Subcutaneous adipose tissue (tissue), 4 donors: ENCODE measurements around the gene ZNF273. TPM values are rescaled to one million over a fixed set of nuclear protein-coding genes. Genes with fewer than 3 reads are reported as not detected.

ENCODE experiments used
- total RNA-seq, 4 donors: library from RNA; depleted of rRNA; stranded (reverse); fragments of >200 nt; gene quantifications; one replicate each; pipeline ENCODE4 v1.1.0, GENCODE V29; 2016
- TF ChIP-seq, protein P1 (sequence below): fragments of 450-650 bp; IDR thresholded peaks from one replicate; pipeline ENCODE4 v1.5.1; 2016; ENCODE audit warnings: low read depth, mild to moderate bottlenecking, control low read depth, antibody characterized with exemption, moderate library complexity

Gene ZNF273
- total RNA-seq, 4 donors from 2014 or later, result 4.4 to 8.1 (median 6.8) TPM

DNA sequence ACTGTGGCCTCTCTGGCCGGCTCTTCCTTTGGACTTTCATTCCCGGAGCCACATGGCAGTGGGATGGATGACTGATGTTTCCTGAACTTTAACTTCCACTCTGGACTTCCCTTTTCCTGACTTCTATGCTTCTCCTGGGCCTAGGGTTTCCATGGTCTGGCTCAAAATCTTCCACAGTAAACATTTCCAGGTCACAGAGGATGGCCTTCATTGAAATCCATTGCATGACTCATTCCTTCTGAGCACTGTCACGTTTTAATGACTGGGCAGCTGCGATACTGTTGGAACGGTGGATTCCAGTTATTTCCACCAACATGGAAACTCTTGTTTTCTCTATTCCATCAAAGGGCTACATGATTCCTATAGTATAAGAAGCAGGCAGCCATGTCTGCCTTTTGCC, 24.4 kb upstream of the ZNF273 start:
- TF ChIP-seq, protein P1, sequence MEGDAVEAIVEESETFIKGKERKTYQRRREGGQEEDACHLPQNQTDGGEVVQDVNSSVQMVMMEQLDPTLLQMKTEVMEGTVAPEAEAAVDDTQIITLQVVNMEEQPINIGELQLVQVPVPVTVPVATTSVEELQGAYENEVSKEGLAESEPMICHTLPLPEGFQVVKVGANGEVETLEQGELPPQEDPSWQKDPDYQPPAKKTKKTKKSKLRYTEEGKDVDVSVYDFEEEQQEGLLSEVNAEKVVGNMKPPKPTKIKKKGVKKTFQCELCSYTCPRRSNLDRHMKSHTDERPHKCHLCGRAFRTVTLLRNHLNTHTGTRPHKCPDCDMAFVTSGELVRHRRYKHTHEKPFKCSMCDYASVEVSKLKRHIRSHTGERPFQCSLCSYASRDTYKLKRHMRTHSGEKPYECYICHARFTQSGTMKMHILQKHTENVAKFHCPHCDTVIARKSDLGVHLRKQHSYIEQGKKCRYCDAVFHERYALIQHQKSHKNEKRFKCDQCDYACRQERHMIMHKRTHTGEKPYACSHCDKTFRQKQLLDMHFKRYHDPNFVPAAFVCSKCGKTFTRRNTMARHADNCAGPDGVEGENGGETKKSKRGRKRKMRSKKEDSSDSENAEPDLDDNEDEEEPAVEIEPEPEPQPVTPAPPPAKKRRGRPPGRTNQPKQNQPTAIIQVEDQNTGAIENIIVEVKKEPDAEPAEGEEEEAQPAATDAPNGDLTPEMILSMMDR, result no peak

DNA sequence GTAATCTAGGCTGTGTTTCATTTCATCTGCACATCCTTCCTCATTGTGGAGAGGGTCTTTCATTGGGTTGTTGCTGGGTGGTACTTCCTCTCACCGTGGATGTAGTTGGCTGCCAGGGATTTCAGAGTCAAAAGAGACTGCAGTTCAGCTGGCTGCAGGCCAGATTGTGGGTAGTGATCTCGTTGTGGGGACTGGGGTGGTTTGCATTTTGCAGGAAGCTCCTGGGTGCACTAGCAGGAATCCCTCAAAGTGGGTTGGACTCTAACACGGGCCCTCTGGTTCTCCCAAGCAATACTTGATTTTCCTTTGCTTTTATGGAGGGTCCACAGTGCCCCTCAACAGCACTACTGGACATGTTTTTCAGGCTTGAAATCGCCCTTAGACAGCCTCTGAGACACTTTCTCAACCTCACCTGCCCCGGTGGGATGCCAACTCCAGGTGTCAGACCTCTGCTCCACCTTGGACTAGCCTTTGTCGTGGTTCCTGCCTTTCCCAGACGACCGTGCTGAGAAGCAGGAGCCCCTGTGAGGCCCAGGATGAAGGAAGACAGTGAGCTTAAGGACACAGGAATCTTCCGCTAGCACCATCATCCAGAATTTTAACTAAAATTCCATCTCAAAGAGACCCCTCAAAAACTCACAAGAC, 23.9 kb upstream of the ZNF273 start:
- TF ChIP-seq, protein P1, result no peak

DNA sequence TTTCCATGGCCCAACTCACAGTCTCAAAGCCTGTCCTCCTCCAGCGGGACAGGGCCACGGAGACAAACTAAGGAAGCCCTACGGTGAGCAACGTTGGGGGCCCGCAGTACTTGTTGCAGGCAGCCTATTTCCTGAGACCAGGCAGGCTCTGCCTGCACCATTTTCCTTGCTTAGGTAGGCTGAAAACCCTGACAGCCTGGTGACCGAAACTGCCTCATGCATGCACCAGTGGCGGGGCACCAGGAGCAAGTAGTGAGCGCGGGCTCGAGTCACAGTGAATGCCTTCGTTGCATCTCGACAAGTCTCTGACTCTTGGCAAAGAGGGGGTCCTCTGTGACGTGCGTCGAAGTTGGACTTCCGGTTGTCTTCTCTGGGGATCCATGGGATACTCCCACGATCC, 23.3 kb upstream of the ZNF273 start:
- TF ChIP-seq, protein P1, result no peak

DNA sequence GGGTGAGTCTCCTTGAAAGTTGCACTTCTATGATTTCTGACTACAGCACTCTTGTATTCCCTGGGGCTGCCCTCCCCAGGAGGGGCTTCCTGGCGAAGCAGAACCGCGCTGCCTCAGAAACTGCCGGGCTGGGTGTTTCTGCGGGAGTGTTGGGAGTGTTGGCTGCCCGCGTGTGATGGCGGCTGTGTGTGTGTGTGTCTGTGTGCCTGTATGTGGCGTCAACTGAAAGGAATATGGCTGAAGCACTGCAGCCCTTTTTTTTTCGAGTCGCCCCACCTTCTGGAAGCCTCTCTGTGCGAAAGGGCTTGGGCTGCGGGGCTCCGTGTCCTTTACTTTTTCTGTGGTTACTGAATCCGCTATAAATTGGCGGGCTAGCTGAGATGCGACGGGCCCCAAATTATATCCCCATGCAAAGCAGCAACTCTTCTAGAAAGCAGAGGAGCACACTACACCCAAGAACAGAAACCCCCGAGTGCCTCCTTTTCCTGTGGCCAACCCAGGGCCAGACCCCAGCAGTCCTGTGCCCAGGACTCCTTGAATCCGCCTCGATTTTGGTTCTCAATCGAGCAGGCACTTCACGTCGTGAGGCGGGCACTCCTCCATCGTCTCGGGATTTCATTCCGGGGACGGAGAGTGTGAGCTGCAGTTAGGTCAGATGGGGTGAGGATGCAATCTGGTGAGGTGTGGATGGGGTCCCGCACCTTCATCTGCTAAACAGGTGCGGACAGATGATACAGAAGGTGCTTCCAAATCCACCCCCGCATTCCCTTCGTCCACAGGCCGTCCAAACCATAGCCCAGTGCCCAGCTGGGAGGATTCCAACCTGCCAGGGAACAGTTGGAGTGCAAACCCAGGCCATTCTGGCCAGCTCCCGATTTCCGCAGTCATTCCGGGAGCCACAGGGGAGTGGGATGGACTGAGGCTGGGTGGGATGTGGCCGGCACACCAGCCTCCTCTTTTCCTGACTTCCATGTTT, 22.5 kb upstream of the ZNF273 start:
- TF ChIP-seq, protein P1, result no peak

DNA sequence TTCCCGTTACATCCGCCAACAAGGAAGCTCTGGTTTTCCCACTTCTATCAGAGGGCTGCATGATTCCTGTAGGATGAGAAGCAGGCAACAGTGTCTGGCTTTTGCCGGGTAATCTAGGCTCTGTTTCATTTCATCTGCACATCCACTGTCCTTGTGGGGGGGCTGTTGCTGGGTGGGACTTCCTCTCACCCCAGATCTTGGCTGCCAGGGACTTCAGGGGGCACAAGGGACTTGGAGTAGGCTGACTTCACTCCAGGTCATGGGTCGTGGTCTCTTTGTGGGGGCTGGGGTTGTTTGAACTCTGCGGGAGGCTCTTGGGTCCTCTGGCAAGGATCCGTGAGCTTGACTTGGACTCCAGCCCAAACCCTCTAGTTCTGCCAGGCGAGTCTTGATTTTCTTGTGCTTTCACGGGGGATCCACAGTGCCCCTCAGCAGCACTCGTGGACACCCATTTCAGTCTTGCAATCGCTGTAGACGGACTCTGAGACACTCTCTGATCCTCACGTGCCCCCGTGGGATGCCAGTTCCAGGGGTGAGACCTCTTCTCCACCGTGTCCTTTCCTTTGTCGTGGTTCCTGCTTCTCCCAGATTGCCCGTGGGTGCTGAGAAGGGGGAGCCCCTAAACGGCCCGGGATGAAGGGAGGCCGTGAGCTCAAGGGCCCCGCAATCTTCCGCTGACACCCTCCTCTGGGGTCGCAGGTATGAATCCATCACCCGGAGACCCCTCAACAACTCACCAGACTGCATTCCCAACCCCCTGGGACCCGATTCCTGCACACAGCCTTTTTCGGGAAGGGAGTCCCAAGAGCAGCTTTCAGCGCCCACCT, 21.4 kb upstream of the ZNF273 start:
- TF ChIP-seq, protein P1, result no peak

DNA sequence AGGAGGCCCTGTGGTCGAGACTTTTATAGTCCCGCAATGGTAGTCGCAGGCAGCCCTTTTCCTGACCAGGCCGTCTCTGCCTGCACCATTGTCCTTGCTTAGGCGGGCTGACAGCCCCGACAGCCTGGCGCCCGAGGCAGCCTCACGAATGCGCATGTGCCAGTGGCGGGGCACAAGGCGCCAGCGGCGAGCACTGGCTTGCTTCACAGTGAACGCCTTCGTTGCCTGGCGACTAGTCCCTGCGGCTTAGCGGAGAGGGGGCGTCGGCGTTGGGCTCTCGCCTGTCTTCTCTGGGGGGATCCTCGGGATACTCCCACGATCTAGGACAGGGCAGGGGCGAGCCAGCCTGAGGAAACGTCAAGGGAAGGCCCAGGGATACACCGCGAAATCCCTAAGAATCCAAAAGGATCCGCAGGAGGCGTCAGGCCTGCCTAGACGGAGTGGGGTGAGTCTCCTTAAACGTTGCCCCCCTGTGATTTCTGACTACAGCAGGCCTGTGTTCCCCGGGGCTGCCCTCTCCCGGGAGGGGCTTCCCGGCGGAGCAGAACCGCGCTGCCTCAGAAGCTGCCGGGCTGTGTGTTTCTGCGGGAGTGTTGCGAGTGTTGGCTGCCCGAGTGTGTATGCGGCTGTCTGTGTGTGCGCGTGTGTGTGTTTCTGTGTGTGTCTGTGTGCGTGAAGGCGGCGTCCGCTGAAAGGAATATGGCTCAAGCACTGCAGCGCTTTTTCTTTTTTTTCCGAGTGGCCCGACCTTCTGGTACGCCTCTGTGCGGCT, 20.5 kb upstream of the ZNF273 start:
- TF ChIP-seq, protein P1, result no peak
